Endothelial cell of umbilical vein (primary cell): ENCODE data around the gene CNTNAP4.

ENCODE experiments used
- CTCF ChIP-seq, 2 donors: IDR thresholded peaks; 1 replicate in 1 of 2; 2 replicates in 1 of 2; pipeline ENCODE4 v1.5.1; 2011; ENCODE audit warnings: low read length in 2 of 2, mild to moderate bottlenecking in 2 of 2, moderate library complexity in 2 of 2, control low read depth in 1 of 2, inconsistent platforms in 1 of 2, low read depth in 1 of 2; ENCODE audit not compliant: insufficient read depth in 1 of 2; ENCODE audit errors: extremely low read depth in 1 of 2
- EZH2 ChIP-seq: IDR thresholded peaks from 2 replicates; pipeline ENCODE4 v1.6.1; 2012; ENCODE audit warnings: borderline replicate concordance, low read depth, mild to moderate bottlenecking, moderate library complexity, low read length, inconsistent platforms; ENCODE audit not compliant: severe bottlenecking
- FOS ChIP-seq: IDR thresholded peaks from 2 replicates; pipeline ENCODE4 v1.6.1; 2011; ENCODE audit warnings: mild to moderate bottlenecking, low read length, moderate library complexity, borderline replicate concordance; ENCODE audit not compliant: insufficient read depth
- JUN ChIP-seq: IDR thresholded peaks from 2 replicates; pipeline ENCODE4 v1.6.1; 2011; ENCODE audit warnings: borderline replicate concordance, low read depth; ENCODE audit not compliant: insufficient read length, insufficient read depth
- MAX ChIP-seq: IDR thresholded peaks from 2 replicates; pipeline ENCODE4 v1.6.1; 2011; ENCODE audit not compliant: insufficient read depth, insufficient read length
- MYC ChIP-seq: IDR thresholded peaks from one replicate; pipeline ENCODE4 v1.6.1; 2011; ENCODE audit warnings: mild to moderate bottlenecking, low read depth, low read length
- POLR2A ChIP-seq: IDR thresholded peaks from 2 replicates; pipeline ENCODE4 v1.6.1; 2012; ENCODE audit warnings: low read depth, mild to moderate bottlenecking, control low read depth, low read length
- POLR2AphosphoS5 ChIP-seq: IDR thresholded peaks from 2 replicates; pipeline ENCODE4 v1.6.1; 2012; ENCODE audit warnings: low read depth, mild to moderate bottlenecking, control low read depth, low read length, moderate library complexity; ENCODE audit not compliant: insufficient read depth

- TF ChIP-seq CTCF (IDR thresholded peaks at IDR 0.05; ENCODE audit: extremely low read depth in 1 of 2, insufficient read depth in 1 of 2, low read depth in 1 of 2, low read length in 2 of 2) = no peak
- TF ChIP-seq POLR2AphosphoS5 = no peak
- no peak for TF ChIP-seq MAX
- TF ChIP-seq FOS = no peak
- no peak for TF ChIP-seq POLR2A
- TF ChIP-seq JUN = no peak
- TF ChIP-seq EZH2 = no peak
- TF ChIP-seq MYC = no peak
Measured at GRCh38 chr16:76387994-76388393, 110.8 kb downstream of the CNTNAP4 start.
